ENCODE measurements around the gene PDCD11.
A peak's percentile ranks its signal among the peaks of the same experiment; 100 is the strongest.

The PDCD11 gene

DNA sequence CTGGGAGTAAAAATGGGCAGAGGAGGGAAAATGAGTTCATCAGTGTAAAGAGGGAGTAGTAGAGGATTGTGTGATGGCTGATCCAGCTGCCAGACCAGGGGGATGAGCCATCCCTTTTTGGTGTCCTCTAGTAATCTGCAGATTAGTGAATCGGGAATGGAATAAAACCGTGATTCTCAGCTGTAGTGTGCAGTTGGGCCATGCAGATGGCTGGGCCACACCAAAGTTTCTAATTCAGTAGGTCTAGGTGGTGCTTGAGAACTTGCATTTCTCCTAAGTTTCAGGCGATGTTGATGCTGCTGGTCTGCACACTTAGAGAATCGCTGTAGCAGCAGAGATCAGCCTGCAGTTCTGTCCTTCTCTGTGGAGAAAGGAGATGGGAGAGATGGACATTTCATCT lies 22.7 kb downstream of the PDCD11 start:
- no peak for DNase-seq

DNA sequence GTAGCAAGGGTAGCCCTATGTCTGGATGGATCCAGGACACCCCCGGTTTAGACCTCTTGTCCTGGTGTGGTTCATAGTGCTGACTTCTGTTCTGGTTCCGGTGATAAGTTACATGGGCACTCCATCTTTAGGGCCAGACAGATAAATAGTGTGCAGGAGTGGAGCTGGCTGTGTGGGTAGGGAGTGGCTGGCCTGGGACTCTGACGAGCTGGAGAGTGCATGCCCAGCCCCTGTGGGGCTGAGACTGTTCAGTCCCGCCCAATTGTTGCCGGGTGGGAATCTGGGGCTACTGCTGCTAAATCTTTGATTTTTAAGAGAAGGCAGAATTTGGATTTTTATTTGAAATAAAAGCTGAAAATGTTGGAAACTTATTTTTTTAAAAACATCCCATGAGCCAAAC lies 27.3 kb downstream of the PDCD11 start:
- no peak for DNase-seq

DNA sequence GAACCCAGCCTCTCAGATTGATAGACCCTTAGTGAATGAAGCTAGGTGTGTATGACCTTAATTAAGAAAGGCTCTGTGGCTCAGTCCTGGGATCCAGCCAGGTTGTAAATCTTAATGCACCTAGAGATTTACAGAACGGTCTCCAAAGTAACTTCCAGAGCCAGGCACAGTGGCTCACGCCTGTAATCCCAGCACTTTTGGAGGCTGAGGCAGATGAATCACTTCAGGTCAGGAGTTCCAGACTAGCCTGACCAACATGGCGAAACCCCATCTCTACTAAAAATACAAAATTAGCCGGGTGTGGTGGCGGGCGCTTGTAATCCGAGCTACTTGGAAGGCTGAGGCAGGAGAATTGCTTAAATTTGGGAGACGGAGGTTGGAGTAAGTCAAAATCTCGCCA lies 31.4 kb downstream of the PDCD11 start:
- DNase-seq = no peak

DNA sequence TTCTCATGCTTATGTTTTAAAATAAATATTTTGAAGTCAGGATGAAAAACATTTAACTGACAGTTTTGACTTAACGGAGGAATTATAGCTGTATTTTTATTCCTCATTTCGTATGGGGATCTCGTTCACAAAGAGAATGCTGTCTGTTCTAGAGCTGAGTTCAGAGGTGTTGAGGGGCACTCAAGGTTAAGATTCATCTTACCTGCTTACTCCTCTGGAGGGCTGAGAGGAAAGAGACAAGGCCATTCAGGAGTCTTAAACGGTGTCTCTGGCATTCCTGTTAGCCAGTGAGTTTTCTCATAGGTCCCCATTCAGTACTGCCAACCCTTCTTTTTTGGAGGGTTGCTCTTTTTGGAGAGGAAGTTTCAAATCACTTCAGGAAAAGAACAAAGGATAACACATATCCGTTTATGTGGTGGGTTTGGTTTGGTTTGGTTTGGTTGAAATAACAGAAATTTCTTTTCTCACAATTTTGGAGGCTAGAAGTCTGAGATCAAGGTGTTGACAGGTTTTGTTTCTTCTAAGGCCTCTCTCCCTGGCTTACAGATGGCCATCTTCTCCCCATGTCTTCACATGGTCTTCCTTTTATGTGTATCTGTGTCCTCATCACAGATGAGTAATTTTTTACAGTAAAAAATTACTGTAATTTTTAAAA lies 32.7 kb downstream of the PDCD11 start:
- no peak for DNase-seq

DNA sequence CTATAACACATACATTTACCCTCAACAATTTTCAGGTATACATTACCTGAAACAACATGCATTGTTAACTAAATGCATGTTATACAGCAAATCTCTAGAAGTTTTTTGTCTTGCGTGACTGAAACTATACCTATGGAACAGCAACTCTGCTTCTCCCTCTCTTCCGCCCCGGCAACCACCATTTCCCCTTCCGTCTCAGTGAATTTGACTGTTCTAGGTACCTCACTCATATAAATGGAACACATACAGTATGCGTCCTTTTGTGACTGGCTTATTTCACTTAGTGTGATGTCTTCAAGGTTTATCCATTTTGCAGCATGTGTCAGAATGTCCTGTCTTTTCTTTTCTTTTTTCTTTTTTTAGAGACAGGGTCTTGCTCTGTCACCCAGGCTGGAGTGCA lies 33.2 kb downstream of the PDCD11 start:
- no peak for DNase-seq

DNA sequence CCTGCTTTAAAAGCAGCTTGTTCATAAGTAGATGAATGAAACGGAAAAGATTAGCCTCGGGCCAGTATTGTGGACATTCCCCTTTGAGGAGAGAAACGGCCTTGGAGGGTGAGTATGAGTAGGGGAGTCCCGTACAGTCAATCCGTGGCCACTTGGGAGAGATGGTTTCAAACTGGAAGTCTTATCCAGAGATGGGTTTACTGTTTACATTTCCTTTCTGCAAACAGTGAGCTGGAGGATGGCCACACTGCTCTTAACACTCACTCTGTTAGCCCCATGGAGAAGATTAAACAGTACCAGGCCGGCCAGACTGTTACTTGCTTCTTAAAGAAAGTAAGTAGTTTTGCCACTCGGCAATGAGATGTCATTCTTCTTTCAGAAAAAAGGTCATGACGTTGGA lies 35.5 kb downstream of the PDCD11 start:
- no peak for DNase-seq

DNA sequence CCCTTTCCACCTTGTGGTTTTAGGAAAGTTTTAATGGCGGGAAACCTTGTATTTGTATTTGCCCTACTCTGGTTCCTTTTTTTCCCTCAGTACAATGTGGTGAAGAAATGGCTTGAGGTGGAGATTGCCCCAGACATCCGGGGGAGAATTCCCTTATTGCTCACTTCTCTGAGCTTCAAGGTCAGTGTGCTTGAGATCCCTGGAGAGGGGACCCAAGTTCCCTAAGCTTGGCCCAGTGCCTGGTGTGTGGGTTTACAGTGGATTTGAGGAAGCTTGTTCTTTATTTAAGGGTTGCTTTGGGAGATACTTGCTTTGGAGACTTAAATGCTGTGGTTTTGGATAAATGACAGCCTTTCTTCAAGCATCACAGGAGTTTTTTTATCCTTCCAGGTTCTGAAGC lies 37.4 kb downstream of the PDCD11 start:
- no peak for DNase-seq

DNA sequence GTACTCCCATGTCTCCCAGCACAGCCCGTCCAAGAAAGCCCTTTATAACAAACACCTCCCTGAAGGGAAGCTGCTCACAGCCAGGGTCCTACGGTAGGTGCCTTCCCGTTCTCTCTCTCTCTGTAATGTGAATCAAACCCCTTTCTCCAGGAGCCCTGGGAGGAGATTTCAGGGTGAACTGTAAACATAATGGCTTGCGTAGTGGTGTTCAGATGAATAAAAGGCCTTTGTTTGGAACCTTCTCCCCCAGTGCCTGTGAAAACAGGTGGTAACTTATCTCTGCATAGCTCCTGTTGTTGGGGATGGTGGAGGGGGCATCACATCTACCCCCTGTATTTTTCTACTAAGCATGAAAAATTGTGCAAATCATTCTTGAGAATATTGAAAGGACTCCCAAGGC lies 43.4 kb downstream of the PDCD11 start:
- DNase-seq = no peak

DNA sequence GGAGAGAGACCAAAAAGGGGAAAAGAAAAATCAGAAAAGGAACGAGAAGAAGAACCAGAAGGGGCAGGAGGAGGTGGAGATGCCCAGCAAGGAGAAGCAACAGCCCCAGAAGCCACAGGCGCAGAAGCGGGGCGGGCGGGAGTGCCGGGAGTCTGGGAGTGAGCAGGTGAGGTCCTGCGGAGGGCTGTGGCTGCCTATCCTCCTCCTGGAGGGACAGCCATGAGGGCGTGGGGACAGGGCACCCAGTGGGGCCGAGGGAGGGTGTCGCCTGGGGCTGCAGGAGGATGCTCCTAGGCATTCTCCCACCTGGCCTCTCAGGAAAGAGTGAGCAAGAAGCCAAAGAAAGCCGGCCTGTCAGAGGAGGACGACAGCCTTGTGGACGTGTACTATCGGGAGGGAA lies 44.0 kb downstream of the PDCD11 start:
- DNase-seq = no peak

DNA sequence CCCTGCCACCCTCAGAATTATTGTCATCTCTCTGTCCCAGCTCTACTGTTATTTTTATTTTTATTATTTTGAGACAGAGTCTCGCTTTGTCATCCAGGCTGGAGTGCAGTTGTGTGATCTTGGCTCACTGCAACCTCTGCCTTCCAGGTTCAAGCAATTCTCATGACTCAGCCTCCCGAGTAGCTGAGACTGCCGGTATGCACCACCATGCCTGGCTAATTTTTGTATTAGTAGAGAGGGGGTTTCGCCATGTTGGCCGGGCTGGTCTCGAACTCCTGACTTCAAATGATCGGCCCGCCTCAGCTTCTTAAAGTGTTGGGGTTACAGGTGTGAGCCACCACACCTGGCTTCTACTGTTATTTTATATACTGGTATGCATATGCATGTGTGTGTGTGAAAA lies 44.8 kb downstream of the PDCD11 start:
- DNase-seq = no peak

DNA sequence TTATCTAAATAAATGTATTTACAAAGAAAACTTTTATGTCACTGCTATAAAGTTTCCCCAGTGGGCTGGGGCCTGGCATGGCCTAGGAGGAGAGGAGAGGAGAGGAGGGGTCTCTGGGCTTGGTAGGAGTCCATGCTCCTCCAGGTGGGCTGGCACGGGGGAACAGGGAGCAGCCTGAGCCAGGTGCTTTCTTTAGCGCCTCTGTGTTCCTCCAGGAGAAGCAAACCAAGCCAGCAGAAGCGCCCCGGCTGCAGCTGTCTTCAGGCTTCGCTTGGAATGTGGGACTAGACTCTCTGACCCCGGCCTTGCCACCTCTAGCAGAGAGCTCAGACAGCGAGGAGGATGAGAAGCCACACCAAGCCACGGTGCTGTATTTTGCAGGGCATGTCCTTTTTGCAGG lies 45.2 kb downstream of the PDCD11 start:
- no peak for DNase-seq

DNA sequence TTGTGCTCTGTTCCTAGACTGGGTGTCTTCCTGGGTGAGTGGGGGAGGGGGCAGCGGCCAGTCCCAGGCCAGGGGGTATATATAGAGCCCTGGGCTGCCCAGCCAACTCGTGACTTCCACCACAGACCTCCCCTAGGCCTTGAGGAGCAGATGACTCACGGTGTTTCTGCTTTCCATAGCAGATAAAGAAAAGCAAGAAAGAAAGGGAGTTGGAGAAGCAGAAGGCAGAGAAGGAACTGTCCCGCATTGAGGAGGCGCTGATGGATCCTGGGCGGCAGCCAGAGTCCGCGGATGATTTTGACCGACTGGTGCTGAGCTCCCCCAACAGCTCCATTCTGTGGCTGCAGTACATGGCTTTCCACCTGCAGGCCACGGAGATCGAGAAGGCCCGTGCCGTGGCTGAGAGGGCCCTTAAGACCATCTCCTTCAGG lies 45.6 kb downstream of the PDCD11 start:
- peak; percentile 2 for DNase-seq

DNA sequence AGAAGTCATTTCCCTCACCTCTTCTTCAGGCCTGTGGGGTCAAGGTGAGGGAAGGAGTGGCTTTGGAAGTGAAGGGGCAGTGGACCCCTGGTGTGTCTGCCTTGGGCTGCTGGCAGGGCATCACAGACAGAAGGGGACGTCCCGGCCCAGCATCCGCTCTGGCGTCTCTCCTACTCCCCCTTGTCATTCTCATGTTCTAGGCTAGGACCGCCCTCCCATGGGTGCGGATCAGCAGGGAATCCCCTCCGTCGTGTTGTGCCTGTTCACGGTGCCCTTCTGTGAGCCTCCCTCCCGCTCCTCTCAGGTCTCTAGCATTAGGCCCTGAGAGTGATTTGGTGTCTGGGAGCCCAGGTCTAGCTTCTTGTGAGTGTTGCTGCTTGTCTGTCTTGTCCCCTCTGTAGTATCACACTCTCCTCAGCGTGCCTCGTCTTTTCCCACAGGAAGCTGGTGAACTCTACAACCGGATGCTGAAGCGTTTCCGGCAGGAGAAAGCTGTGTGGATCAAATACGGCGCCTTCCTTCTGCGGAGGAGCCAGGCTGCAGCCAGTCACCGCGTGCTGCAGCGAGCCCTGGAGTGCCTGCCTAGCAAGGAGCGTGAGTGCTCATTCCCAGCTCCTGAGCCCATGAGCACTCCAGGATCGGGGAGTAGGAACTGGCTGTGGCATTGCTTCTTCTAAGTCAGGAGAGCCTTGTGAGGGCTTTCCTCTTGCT lies 47.2 kb downstream of the PDCD11 start:
- no peak for DNase-seq

DNA sequence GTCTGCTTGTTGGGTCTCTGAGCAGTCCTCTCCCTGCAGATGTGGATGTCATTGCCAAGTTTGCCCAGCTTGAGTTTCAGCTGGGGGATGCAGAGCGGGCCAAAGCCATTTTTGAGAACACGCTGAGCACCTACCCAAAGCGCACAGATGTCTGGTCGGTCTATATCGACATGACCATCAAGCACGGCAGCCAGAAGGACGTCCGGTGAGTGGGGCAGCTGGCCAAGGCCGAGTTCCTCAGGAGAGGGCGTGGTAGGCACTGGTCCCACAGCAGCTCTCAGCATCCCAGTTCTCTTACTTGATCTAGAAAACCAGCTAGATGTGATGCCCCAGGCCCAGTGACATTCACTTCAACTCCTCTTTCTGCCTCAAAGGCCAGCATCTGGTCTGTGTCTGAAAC lies 48.1 kb downstream of the PDCD11 start:
- DNase-seq = no peak

DNA sequence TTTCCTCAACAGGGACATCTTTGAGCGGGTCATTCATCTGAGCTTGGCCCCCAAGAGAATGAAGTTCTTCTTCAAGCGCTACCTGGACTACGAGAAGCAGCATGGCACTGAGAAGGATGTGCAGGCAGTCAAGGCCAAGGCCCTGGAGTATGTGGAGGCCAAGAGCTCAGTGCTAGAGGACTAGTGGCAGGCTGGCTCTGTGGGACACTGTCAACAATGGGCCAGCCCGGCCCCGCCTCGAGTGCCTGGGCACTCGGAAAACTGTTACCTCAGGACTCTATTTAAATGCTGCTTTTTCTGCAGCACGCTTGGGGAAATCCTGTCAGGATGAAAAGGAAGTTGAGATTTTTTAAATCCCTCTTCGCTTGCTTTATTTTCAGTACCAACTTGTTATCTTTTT lies 48.9 kb downstream of the PDCD11 start:
- DNase-seq = no peak

DNA sequence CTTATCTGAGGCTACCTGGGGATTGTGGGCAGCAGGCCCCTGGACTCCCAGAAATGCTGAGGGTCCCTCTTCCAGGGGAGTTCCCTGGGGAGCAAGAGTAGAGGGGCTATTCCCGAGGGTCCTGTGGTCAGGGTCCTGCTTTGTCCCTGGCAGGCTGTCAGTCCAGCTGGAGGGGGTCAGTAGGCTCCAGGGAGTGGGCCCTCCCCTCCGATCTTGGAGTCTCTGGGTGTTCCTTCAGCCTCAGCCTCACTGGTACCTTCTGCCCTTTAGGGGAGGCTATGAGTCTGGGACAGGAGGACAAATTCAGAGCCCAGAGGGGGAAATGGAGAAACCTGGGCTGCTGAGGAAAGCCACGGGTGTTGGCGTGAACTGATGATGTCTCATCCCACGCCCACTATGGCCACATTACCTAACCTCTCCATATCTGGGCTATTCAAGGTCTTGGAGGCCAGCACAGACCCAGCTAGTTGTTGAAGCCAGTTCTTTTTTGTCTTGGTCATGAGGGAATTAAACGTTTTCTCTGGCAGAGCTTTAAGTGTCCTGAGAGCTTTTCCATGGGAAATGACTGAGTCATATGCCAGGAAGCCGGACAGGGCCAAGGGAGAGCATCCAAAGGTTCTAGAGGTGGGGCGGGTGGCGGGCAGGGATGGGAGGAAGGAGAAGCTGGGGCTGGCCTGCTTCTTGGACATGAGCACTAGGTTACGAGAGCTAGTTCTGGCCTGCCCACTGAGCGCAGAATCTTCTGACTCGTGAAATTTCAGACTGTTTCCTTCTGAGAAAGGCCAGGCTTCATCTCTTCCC lies 49.5 kb downstream of the PDCD11 start:
- DNase-seq = peak; percentile 6

DNA sequence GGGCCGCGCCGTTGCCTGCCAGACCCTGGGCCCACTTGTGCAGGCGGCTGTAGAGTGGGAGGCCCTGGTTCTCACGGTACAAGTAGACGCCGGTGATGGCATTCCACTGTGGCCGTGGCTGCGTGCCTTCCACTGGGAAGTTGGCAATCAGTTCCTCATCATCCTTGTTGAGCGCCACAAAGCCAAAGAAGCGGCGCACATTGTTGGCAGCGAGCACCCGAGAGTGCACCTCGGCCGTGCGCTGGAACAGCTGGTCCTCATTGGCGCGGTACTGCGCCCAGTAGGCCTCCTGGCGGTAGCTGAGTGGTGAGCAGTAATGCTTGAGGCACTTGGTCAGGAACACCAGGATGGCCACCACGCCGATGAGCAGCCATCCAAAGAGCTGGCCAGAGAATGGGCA lies 50.8 kb downstream of the PDCD11 start:
- no peak for DNase-seq

DNA sequence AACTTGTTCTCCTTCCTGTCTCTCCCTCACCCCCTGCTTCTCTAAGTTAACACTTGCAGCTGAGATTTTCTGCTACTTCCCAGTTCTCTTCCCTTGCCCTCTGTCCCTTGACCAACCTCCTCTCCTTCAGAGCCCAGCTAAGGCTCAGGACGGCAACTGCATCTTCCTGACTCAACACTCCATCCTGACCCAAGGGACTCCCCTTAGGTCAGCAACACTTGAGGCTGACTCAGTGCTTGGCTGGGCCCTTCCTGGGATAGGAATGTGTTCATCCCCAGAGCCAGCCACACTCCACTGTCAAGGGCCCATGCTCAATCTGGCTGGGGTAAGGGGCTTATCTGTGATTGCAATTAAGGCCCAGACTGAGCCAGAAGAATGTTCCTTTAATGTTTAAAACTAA lies 52.3 kb downstream of the PDCD11 start:
- no peak for DNase-seq

DNA sequence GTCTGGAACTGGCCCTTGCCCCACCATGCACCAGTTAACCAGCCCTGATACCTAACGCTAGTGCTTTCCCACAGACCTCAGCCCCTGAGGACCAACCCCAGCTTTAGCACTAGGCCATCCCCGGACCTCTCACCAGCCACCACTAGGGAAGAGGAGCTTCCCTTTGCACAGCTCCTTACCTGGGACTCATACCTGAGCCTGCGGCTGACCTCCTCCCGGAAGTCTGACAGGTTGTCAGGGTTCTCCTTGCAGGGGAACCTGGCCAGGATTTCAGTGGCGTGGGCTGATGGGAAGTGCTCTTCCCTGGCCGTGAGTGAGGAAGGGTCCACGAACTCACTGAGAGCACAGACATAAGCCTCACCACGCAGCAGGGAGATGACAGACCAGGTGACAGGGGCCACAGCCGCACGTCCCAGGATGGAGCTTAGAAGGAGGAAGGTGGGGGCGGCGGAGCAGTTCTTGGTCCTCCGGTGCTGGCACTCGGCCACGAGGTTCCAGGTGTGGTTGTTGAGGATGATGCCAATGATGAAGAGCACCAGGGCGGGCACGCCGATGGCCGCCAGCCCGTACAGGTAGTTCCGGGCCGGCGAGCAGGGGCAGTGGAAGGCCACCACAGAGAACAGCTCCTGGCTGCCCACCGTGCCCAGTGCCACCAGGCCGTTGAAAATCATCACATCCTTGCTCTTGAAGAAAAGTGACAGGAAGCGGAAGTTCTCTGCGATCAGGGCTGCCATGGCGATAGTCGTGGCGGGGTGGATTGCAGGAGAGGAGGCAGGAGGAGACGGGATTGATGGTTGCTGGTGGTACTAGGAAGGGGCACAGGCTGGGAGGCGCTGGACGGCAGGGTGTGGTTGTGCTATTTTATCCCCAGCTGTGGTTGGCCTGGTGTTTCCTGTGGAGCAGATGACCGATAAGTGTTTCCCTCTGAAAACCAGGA lies 53.0 kb downstream of the PDCD11 start:
- DNase-seq = no peak

DNA sequence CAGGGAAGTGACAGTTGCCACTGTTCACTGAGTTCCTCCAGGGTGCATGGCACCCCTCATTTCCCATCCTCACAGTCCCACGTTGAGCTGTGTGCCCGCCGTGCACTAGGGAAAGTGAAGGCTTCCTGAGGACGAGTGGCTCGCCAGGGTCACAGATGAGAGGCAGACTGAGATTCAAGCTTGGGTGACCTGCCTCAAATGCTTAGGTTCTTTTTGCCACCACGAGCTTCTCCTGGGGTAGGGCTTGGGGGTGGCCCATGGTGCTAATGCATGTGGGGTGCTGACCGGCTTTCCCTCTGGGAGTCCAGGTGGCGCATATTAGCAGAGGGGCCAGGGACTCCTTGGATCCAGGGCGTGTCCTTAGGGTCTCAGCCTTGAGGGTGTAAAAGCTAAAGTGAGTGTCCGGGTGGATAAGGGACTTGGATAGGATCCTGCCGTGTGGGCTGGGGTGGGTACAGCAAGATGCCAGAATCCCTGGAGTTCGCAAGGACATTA lies 53.8 kb downstream of the PDCD11 start:
- no peak for DNase-seq

DNA sequence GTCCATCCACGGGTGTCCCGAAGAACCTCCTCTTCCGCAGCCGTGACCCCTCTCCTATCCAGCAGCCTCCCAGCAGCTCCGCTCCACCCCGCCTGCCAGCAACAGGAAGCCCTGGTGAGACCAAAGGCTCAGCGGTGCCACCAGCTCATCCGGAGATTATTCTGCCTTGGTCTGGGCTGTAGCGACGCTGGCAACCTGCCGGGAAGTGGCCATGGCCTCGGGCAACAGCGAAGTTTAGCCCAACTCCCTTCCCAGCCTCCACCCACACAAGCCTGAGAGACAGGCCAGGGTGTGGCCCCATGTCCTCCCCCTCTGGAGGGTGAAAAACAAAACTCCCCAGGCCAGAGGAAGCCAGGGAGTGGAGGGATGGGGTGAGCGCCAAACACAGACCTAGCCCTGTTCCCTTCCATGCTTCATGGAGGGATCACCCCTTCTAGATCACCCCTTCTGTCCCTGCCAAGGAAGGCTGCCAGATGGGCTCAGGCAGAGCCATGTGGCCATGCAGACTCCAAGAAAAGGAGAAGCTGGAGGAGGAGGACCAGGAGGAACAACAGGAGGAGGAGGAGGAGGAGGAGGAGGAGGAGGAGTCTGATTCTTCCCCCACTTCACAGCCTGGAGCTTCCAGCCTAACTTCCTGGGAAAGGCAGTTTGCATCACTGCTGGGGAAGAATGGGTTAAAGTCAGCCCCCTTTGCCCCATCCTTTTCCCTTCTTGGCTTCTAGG lies 54.8 kb downstream of the PDCD11 start:
- DNase-seq = peak; percentile 1

Measured in midbrain (tissue), 1 donor.